NCI-H146 treated with DMSO at 0.1 percent for 48 hours (cell line): ENCODE measurements around the gene ZGLP1.
"Not testable (repeated sequence)": the region's sequence is repeated elsewhere in the genome, so short reads cannot be mapped to it uniquely, and the experiment has no call there.

ENCODE experiments used
- DNase-seq: peaks from one replicate; lab custom pipeline; 2025; ENCODE audit not compliant: unreplicated experiment; lab: John Stamatoyannopoulos, UW

Gene ZGLP1

GRCh38 chr19:10309423-10309822 lies at the start of gene ZGLP1:
TSS of gene ZGLP1 (minus strand) at chr19:10309815.
- no peak for DNase-seq

GRCh38 chr19:10356431-10356830 lies 46.8 kb upstream of the ZGLP1 start:
- DNase-seq = no peak

- no peak for DNase-seq
Observed at GRCh38 chr19:10353793-10354391, 44.3 kb upstream of the ZGLP1 start.

- DNase-seq = no peak
Observed at GRCh38 chr19:10352764-10353671, 43.4 kb upstream of the ZGLP1 start.

GRCh38 chr19:10346509-10346908 lies 36.9 kb upstream of the ZGLP1 start:
- DNase-seq = no peak

GRCh38 chr19:10344780-10345179 lies 35.2 kb upstream of the ZGLP1 start:
- DNase-seq = no peak

- no peak for DNase-seq
Observed at GRCh38 chr19:10343495-10343894, 33.9 kb upstream of the ZGLP1 start.

GRCh38 chr19:10339977-10340376 lies 30.4 kb upstream of the ZGLP1 start:
- no peak for DNase-seq

- DNase-seq = no peak
Observed at GRCh38 chr19:10339380-10339960, 29.9 kb upstream of the ZGLP1 start, which contains the start of gene ICAM3. TSS of gene ICAM3 (minus strand) at chr19:10339624. CDS start at chr19:10339614, 10 bp downstream.

GRCh38 chr19:10338940-10339339 lies 29.3 kb upstream of the ZGLP1 start:
- no peak for DNase-seq

- DNase-seq = not testable (repeated sequence)
Observed at GRCh38 chr19:10336725-10337124, 27.1 kb upstream of the ZGLP1 start.

- DNase-seq = no peak
Observed at GRCh38 chr19:10335352-10335985, 25.9 kb upstream of the ZGLP1 start.

GRCh38 chr19:10334588-10335351 lies 25.2 kb upstream of the ZGLP1 start:
- peak; percentile 74 for DNase-seq

- no peak for DNase-seq
Observed at GRCh38 chr19:10333758-10334587, 24.4 kb upstream of the ZGLP1 start.

GRCh38 chr19:10332965-10333757 lies 23.5 kb upstream of the ZGLP1 start, which contains the start of gene RAVER1:
TSS of gene RAVER1 (minus strand) at chr19:10333529. CDS start at chr19:10333507, 22 bp downstream.
- peak; percentile 94 for DNase-seq

- DNase-seq = no peak
Observed at GRCh38 chr19:10332158-10332964, 22.7 kb upstream of the ZGLP1 start.

GRCh38 chr19:10329555-10329954 lies 19.9 kb upstream of the ZGLP1 start:
- no peak for DNase-seq
